Pericardium fibroblast (primary cell): Measurements from ENCODE around the gene AIF1L. TPM values are rescaled to one million over a fixed set of nuclear protein-coding genes. Genes with fewer than 3 reads are reported as not detected.

Source experiments
- total RNA-seq: library from RNA; depleted of rRNA; stranded (reverse); fragments of >200 nt; gene quantifications from 2 replicates; pipeline ENCODE4 v1.2.3, GENCODE V29; 2015

AIF1L gene
- total RNA-seq = 1.2 and 2.5 TPM in 2 replicates

DNA sequence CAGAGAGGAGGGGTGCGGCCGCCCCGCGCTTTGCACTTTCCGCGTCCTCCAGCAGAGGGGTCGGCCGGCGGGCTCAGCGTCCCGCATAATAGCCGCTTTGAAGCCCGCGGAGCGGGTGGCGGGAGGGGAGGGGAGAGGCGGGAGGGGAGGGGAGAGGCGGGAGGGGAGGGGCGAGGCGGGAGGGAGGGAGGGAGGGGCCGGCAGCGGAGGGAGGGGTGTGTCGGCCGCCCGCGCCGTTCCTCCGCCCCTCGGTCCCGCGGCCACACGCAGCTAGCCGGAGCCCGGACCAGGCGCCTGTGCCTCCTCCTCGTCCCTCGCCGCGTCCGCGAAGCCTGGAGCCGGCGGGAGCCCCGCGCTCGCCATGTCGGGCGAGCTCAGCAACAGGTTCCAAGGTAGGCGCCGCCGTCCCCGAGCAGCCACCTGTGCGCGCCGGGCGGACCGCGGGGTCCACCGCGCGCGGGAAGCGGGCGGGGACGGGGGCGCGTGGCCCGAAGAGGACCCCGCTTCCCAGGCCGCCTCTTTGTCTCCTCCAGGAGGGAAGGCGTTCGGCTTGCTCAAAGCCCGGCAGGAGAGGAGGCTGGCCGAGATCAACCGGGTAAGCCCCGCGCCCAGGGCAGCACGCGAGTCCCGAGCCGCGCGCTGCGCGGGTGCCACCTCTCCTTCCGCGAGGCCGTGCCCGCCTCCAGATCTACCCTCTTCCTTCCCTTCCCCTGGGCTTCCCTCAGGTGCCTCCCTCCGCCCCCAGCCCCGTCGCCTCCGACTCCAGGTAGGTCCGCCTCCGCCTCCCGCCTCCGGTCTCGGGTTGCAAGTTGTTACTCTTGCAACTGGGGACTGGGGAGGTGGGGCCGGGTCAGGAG is at the start of gene AIF1L:
TSS of gene AIF1L (plus strand) at position 263 of the 857 bp plus-strand sequence. CDS start at position 362, 99 bp downstream.

DNA sequence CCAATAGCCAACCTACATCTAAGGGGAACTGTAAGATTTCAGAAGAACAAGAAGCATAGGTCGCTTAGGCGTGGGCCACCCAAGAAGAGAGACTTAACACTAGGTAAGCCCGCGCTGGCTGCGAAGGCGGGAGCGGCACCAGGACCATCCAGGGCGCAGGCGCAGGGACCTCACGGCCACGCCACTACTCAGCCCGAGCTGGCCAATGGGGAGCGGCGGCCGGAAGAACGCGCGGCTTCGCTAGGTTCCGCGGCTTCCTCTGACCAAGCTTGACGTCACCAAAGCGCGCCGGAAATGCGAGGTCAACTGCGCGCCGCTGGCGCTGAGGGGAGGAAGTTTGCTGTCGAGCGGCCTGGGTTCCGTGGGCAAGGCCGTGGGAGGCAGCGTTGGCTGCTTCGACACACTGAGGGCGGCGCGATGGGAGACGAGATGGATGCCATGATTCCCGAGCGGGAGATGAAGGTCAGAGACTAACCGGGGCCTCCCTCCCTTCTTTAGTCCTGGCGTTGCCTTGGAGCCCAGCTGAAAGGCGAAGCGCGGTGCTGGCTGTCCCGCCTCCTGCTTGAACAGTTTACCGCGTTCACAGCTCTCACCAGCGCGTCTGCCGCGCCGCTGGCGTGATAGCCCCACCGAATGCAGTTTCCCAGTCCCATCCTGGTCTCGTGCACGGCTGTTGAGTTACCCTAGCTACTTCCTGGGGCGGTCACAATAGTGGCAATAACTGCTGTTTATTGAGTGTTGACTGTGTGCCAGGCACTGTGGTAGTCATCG is 29.1 kb downstream of the AIF1L start, which contains the start of gene NUP214:
TSS of gene NUP214 (plus strand) at position 299 of the 771 bp plus-strand sequence. CDS start at position 418, 119 bp downstream.

Other genes starting within 250 kb of the AIF1L start
- gene QRFP, start 199.7 kb upstream of the AIF1L start, total RNA-seq = not detected in 2 replicates
- gene FIBCD1, start 157.3 kb upstream of the AIF1L start, total RNA-seq = 1.4 TPM in 2 replicates
- 0.09 and 5.1 TPM in 2 replicates for gene LAMC3, start 87.4 kb upstream of the AIF1L start, total RNA-seq
- 9.5 and 9.7 TPM in 2 replicates for gene NUP214, start 29.1 kb downstream of the AIF1L start, total RNA-seq
- gene FAM78A, start 180.0 kb downstream of the AIF1L start, total RNA-seq = 1.7 and 2.0 TPM in 2 replicates
- 7.9 and 8.5 TPM in 2 replicates for gene PLPP7, start 193.2 kb downstream of the AIF1L start, total RNA-seq